Measurements from ENCODE around the gene ARHGDIB. TPM values are rescaled to one million over a fixed set of nuclear protein-coding genes. Genes with fewer than 3 reads are reported as not detected.
A peak's percentile ranks its signal among the peaks of the same experiment; 100 is the strongest.

The ARHGDIB gene
- total and polyA plus RNA-seq, 2 of the 13 experiments (the other 11 are each of a cell fraction or from before 2014, with no cell fraction given): 0.11 to 0.87 TPM

DNA sequence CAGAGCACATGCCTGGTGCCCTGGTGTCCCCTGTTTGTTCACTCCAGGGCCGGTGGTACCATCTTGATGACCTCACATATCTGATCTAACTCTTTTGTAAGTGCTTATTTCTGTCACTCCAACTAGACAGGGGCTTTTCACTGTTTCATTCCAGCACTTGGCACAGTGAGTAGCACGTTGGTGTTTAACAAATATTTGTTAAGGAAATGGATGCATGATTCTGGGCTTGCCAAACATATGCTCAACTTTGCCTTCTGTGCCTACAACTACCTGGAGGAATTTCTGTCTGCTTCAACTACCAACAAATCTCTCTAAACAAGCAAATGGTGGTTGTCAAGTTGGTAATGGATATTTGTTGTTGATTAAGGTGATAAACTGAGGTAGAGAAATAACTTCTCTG is 43.0 kb upstream of the ARHGDIB start:
- Histone ChIP-seq H3K4me1 (ENCODE audit: insufficient read depth, low read length) (no peaks in the 10 kb centered on the region), H3K4me3 (replicated peaks in 1 of 3; ENCODE audit: insufficient read depth in 1 of 3, low read depth in 2 of 3, low read length in 3 of 3) (no peak overlapping the region), H3K4me2 (ENCODE audit: low read depth, low read length) (no peak overlapping the region), H3K9ac (ENCODE audit: insufficient read depth, low read depth, low read length) (no peak overlapping the region), H3K9me3 (ENCODE audit: low read length) (no peaks in the 10 kb centered on the region), H4K20me1 (ENCODE audit: insufficient read depth, low read length) (no peaks in the 10 kb centered on the region), H3K79me2 (ENCODE audit: insufficient read depth, low read length) (no peaks in the 10 kb centered on the region), H3K27ac (ENCODE audit: extremely low read length, insufficient read depth, low read length) (no peak overlapping the region), H3K36me3 (replicated peaks in 1 of 2; ENCODE audit: control insufficient read depth in 1 of 2, insufficient read depth in 2 of 2, low read length in 2 of 2) (no peaks in the 10 kb centered on the region), H3K27me3 (ENCODE audit: control insufficient read depth in 1 of 2, insufficient read depth in 2 of 2, low read length in 2 of 2) (peaks cover 0 to 7% of the 10 kb centered on the region in 2 experiments; a peak in 2 of 5 replicates), H2AFZ (ENCODE audit: low read length) (no peak overlapping the region)
- DNase-seq (ENCODE audit: low spot score) (no peak), ATAC-seq (no peak), FAIRE-seq (no peak)
- no TSS peak for BruUV-seq (replicated peaks)
- TF ChIP-seq ZNF441 (CRISPR knock-in tag; IDR thresholded peaks at IDR 0.05; ENCODE audit: borderline replicate concordance) (no peak), CREB1 (IDR thresholded peaks at IDR 0.05) (0 out of 2 replicates have a peak, but pooled peaks have one; percentile 19), CREB1 (CRISPR knock-in tag; IDR thresholded peaks at IDR 0.05) (no peak)
- ChIA-PET CTCF (ENCODE audit: low intra/inter-chr PET ratio, low total read pairs) (no interaction called here), POLR2A (no interaction called here)
- in situ Hi-C loops (cut with HindIII; ENCODE audit: extremely low pct_ligation_motif_present, low pct_unique_long_range_greater_than_20kb): no loop called here
- 0% methylated on average over 2 of the region's 2 CpGs for WGBS (ENCODE audit: low lambda C conversion rate)
- intact Hi-C loops (cut with micrococcal nuclease; ENCODE audit: unreplicated experiment): no loop called here

DNA sequence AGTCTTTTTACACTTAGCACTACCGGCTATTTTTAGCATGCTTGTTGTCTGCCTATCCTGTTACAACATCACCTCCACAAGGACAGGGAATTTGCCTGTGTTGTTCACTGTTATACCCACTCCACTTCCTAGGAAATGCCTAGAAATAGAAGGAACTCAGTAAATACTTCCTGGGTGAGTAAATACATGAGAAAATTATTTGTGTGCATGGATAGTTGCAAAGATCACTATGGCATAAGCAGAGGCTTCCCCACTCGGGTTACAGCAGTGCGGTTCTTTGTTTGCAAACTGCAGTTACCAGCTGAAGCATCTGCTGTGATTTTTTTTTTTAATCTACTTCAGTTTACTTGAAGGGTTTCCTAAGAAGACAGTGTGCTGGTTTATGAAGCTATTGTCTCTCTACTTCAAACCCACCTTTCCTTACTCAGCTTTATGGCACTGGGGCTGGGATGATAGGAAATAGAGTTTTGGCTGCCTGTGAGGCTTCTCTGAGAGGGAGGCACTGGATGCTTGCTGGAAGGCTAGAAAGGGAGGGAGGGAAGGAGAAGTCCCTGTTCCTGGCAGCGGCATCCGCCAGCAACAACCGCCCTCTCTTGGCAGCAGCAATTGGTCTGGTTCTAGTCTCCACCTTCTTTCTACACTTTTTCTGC is 40.5 kb upstream of the ARHGDIB start:
- Histone ChIP-seq H4K20me1 (ENCODE audit: insufficient read depth, low read length) (no peaks in the 10 kb centered on the region), H3K9ac (ENCODE audit: insufficient read depth, low read depth, low read length) (no peak overlapping the region), H3K27me3 (ENCODE audit: control insufficient read depth in 1 of 2, insufficient read depth in 2 of 2, low read length in 2 of 2) (peaks cover 2 to 7% of the 10 kb centered on the region in 2 experiments; a peak in 2 of 5 replicates), H3K79me2 (ENCODE audit: insufficient read depth, low read length) (no peaks in the 10 kb centered on the region), H3K27ac (ENCODE audit: extremely low read length, insufficient read depth, low read length) (no peak overlapping the region), H3K4me1 (ENCODE audit: insufficient read depth, low read length) (no peaks in the 10 kb centered on the region), H3K4me3 (replicated peaks in 1 of 3; ENCODE audit: insufficient read depth in 1 of 3, low read depth in 2 of 3, low read length in 3 of 3) (no peak overlapping the region), H2AFZ (ENCODE audit: low read length) (no peak overlapping the region), H3K36me3 (replicated peaks in 1 of 2; ENCODE audit: control insufficient read depth in 1 of 2, insufficient read depth in 2 of 2, low read length in 2 of 2) (no peaks in the 10 kb centered on the region), H3K9me3 (ENCODE audit: low read length) (no peaks in the 10 kb centered on the region), H3K4me2 (ENCODE audit: low read depth, low read length) (no peak overlapping the region)
- ChIA-PET CTCF (ENCODE audit: low intra/inter-chr PET ratio, low total read pairs) (no interaction called here), POLR2A (no interaction called here)
- intact Hi-C loops (cut with micrococcal nuclease; ENCODE audit: unreplicated experiment) (no loop called here), in situ Hi-C loops (cut with HindIII; ENCODE audit: extremely low pct_ligation_motif_present, low pct_unique_long_range_greater_than_20kb) (no loop called here)
- WGBS (ENCODE audit: low lambda C conversion rate): 10% methylated on average over 6 of the region's 6 CpGs
- BruUV-seq (replicated peaks): no TSS peak
- TF ChIP-seq GABPA (IDR thresholded peaks at IDR 0.05; ENCODE audit: low read depth, low read length): no peak
- TF ChIP-seq GABPA (CRISPR knock-in tag; IDR thresholded peaks at IDR 0.05; ENCODE audit: low read depth): peak; percentile 20; the same call in 1 of the 2 replicates
- TF ChIP-seq ZNF549 (CRISPR knock-in tag; IDR thresholded peaks at IDR 0.05): no peak
- no peak for TF ChIP-seq RFX1 (IDR thresholded peaks at IDR 0.05)
- TF ChIP-seq BCL6 (CRISPR knock-in tag; IDR thresholded peaks at IDR 0.05): peak; percentile 42; the same call in 1 of the 2 replicates
- peak; percentile 77; the same call in 1 of the 2 replicates for TF ChIP-seq MEF2D (CRISPR knock-in tag; IDR thresholded peaks at IDR 0.05)
- DNase-seq (ENCODE audit: low spot score): peak; percentile 6
- FAIRE-seq: no peak
- peak; percentile 56 for ATAC-seq

Data from HepG2 (cell line).